Activated CD4-positive, alpha-beta memory T cell treated with anti-CD3 and anti-CD28 coated beads for 36 hours (primary cell): ENCODE measurements around the gene CECR2. TPM values are rescaled to one million over a fixed set of nuclear protein-coding genes. Genes with fewer than 3 reads are reported as not detected.

Source experiments
- total RNA-seq, 2 experiments: library from RNA; stranded (reverse); gene quantifications; one replicate each; pipeline ENCODE4 v1.2.3, GENCODE V29; 2021

Gene CECR2
- total RNA-seq, 2 experiments from 2014 or later, result not detected

Other genes starting within 250 kb of the CECR2 start
- under 1 TPM in 1 of 2 experiments, not detected in 1; 0.10 TPM for gene TMEM121B, start 248.1 kb upstream of the CECR2 start, total RNA-seq
- 10 to 100 TPM; 42.2 to 42.9 TPM for gene HDHD5, start 210.2 kb upstream of the CECR2 start, total RNA-seq
- 1 to 10 TPM; 1.5 to 2.2 TPM for gene ADA2, start 150.0 kb upstream of the CECR2 start, total RNA-seq
- gene SLC25A18, start 194.0 kb downstream of the CECR2 start, total RNA-seq, result not detected